Liver (tissue), 9 donors: ENCODE data around the gene AMMECR1. TPM values are rescaled to one million over a fixed set of nuclear protein-coding genes. Genes with fewer than 3 reads are reported as not detected.

Experiments
- DNase-seq: peaks from one replicate; pipeline ENCODE4 v3.0.0-alpha.2; 2017; ENCODE audit warnings: low spot score
- H3K27ac ChIP-seq, 2 donors: one replicate each; pipeline ENCODE4 v1.7.0; 2013; ENCODE audit warnings: inconsistent platforms in 2 of 2, low read length in 2 of 2, control low read depth in 1 of 2, low read depth in 1 of 2, mild to moderate bottlenecking in 1 of 2
- H3K27me3 ChIP-seq, 4 donors: one replicate each; pipeline versions ENCODE4 v1.6.1 to v1.7.0; 2013; ENCODE audit warnings: low read length in 3 of 4, inconsistent platforms in 1 of 4, mild to moderate bottlenecking in 1 of 4, moderate library complexity in 1 of 4; ENCODE audit not compliant: control insufficient read depth in 4 of 4, insufficient read depth in 4 of 4
- H3K36me3 ChIP-seq, 4 donors: one replicate each; pipeline versions ENCODE4 v1.6.1 to v1.7.0; 2013; ENCODE audit warnings: low read length in 3 of 4, mild to moderate bottlenecking in 3 of 4, low read depth in 1 of 4, moderate library complexity in 1 of 4; ENCODE audit not compliant: control insufficient read depth in 4 of 4, insufficient read depth in 3 of 4
- H3K4me1 ChIP-seq, 4 donors: one replicate each; pipeline versions ENCODE4 v1.6.1 to v1.7.0; 2013; ENCODE audit warnings: low read length in 3 of 4, mild to moderate bottlenecking in 3 of 4, moderate library complexity in 1 of 4; ENCODE audit not compliant: control insufficient read depth in 4 of 4, insufficient read depth in 4 of 4
- H3K4me3 ChIP-seq, 3 donors: one replicate each; pipeline versions ENCODE4 v1.6.1 to v1.7.0; 2013; ENCODE audit warnings: low read length in 3 of 3, control low read depth in 1 of 3, low read depth in 1 of 3, mild to moderate bottlenecking in 1 of 3
- H3K9ac ChIP-seq, 2 donors: one replicate each; pipeline ENCODE4 v1.7.0; 2013; ENCODE audit warnings: low read length in 2 of 2, mild to moderate bottlenecking in 2 of 2, moderate library complexity in 2 of 2, control low read depth in 1 of 2, low read depth in 1 of 2
- H3K9me3 ChIP-seq, 4 donors: one replicate each; pipeline versions ENCODE4 v1.6.1 to v1.7.0; 2013; ENCODE audit warnings: low read length in 3 of 4; ENCODE audit not compliant: control insufficient read depth in 4 of 4
- ATF3 ChIP-seq: IDR thresholded peaks from 2 replicates; pipeline ENCODE4 v1.6.1; 2016; ENCODE audit warnings: antibody characterized with exemption
- CTCF ChIP-seq: fragments of 150-350 bp; IDR thresholded peaks from 2 replicates; pipeline ENCODE4 v1.5.1; 2017; ENCODE audit warnings: improper control_type of control experiment, low read depth, low read length; ENCODE audit not compliant: missing input control
- EGR1 ChIP-seq, 2 donors: IDR thresholded peaks; 2 replicates each; pipeline ENCODE4 v1.6.1; 2016 to 2018; ENCODE audit warnings: antibody characterized with exemption in 2 of 2, low read depth in 2 of 2
- FOXA1 ChIP-seq: IDR thresholded peaks from 2 replicates; pipeline ENCODE4 v1.6.1; 2016; ENCODE audit warnings: antibody characterized with exemption
- FOXA2 ChIP-seq: IDR thresholded peaks from 2 replicates; pipeline ENCODE4 v1.6.1; 2016; ENCODE audit warnings: antibody characterized with exemption
- GABPA ChIP-seq, 2 donors: IDR thresholded peaks in 1 of 2; conservative IDR thresholded peaks in 1 of 2; 2 replicates each; pipeline ENCODE4 v1.6.1; 2016; ENCODE audit warnings: antibody characterized with exemption in 2 of 2, mild to moderate bottlenecking in 1 of 2, moderate library complexity in 1 of 2
- HNF4A ChIP-seq, 2 donors: conservative IDR thresholded peaks; 2 replicates each; pipeline ENCODE4 v1.6.1; 2016; ENCODE audit warnings: antibody characterized with exemption in 2 of 2, mild to moderate bottlenecking in 2 of 2
- HNF4G ChIP-seq: IDR thresholded peaks from 2 replicates; pipeline ENCODE4 v1.6.1; 2016; ENCODE audit warnings: antibody characterized with exemption
- JUND ChIP-seq, 2 donors: IDR thresholded peaks; 2 replicates each; pipeline ENCODE4 v1.6.1; 2016; ENCODE audit warnings: antibody characterized with exemption in 2 of 2
- MAX ChIP-seq: IDR thresholded peaks from 2 replicates; pipeline ENCODE4 v1.6.1; 2016; ENCODE audit warnings: antibody characterized with exemption
- NR2F2 ChIP-seq: IDR thresholded peaks from 2 replicates; pipeline ENCODE4 v1.6.1; 2016; ENCODE audit warnings: antibody characterized with exemption
- RAD21 ChIP-seq, 2 donors: IDR thresholded peaks; 2 replicates each; pipeline ENCODE4 v1.6.1; 2016; ENCODE audit warnings: antibody characterized with exemption in 2 of 2, mild to moderate bottlenecking in 2 of 2
- REST ChIP-seq: IDR thresholded peaks from 2 replicates; pipeline ENCODE4 v1.6.1; 2016; ENCODE audit warnings: antibody characterized with exemption, mild to moderate bottlenecking
- RXRA ChIP-seq, 2 donors: IDR thresholded peaks; 2 replicates each; pipeline ENCODE4 v1.6.1; 2017 to 2018; ENCODE audit warnings: antibody characterized with exemption in 2 of 2, mild to moderate bottlenecking in 1 of 2
- SP1 ChIP-seq: IDR thresholded peaks from 2 replicates; pipeline ENCODE4 v1.6.1; 2018; ENCODE audit warnings: antibody characterized with exemption, mild to moderate bottlenecking
- TAF1 ChIP-seq: conservative IDR thresholded peaks from 2 replicates; pipeline ENCODE4 v1.6.1; 2016; ENCODE audit warnings: antibody characterized with exemption, mild to moderate bottlenecking
- YY1 ChIP-seq: IDR thresholded peaks from 2 replicates; pipeline ENCODE4 v1.6.1; 2016; ENCODE audit warnings: antibody characterized with exemption, mild to moderate bottlenecking
- ZBTB33 ChIP-seq: IDR thresholded peaks from 2 replicates; pipeline ENCODE4 v1.6.1; 2016; ENCODE audit warnings: antibody characterized with exemption
- WGBS: extraction: QIAGEN DNeasy Blood & Tissue Kit; methylation state at CpG from one replicate; pipeline ENCODE4 v1.1.7; 2013; 5-methylcytosine and 5-hydroxymethylcytosine counted together
- polyA plus RNA-seq, 2 donors: library from polyadenylated mRNA; stranded (reverse) in 1 of 2; unstranded in 1 of 2; fragments of 200-250 nt in 1 of 2; fragments of >200 nt in 1 of 2; fragmentation: Nextera tagmentation in 1 of 2; extraction: Ambion mirVana in 1 of 2; gene quantifications; one replicate each; pipeline versions ENCODE4 v1.2.1 to v1.2.3, GENCODE V29; 2013 to 2015
- total RNA-seq, 2 donors: library from RNA; depleted of rRNA; stranded (reverse); fragments of >200 nt; gene quantifications; one replicate each; pipeline ENCODE4 v1.2.3, GENCODE V29; 2014
- donor health status: healthy.
- donor health status: healthy.
- donor health status: healthy.
- donor health status: healthy.
- donor health status: healthy.

The AMMECR1 gene
- total and polyA plus RNA-seq, 4 donors, result 1.7 to 30.9 (median 3.6) TPM

- no peak overlapping the region for H3K4me3 ChIP-seq
- no peaks in the 10 kb centered on the region for H3K27me3 ChIP-seq
- no peaks in the 10 kb centered on the region for H3K4me1 ChIP-seq
- no peak overlapping the region for H3K27ac ChIP-seq
- no peak for DNase-seq
- no peak overlapping the region for H3K9ac ChIP-seq
- H3K36me3 ChIP-seq, result no peaks in the 10 kb centered on the region
- TF ChIP-seq HNF4A (conservative IDR thresholded peaks at IDR 0.05) (no peak), JUND (IDR thresholded peaks at IDR 0.05) (no peak), GABPA (IDR thresholded peaks at IDR 0.05 in 1 of 2, conservative IDR thresholded peaks at IDR 0.05 in 1 of 2) (no peak), ATF3 (no peak), HNF4G (no peak), YY1 (no peak), RXRA (IDR thresholded peaks at IDR 0.05) (no peak), REST (no peak), SP1 (no peak)
- WGBS, result 96% methylated on average over 3 of the region's 3 CpGs
- H3K9me3 ChIP-seq, result no peaks in the 10 kb centered on the region
Measured at GRCh38 chrX:110212299-110212698, 105.6 kb downstream of the AMMECR1 start.

GRCh38 chrX:110211340-110211739 is 106.5 kb downstream of the AMMECR1 start:
- no peak for DNase-seq
- Histone ChIP-seq H3K27me3 (no peaks in the 10 kb centered on the region), H3K36me3 (no peaks in the 10 kb centered on the region), H3K9me3 (no peaks in the 10 kb centered on the region), H3K27ac (no peak overlapping the region), H3K9ac (no peak overlapping the region), H3K4me1 (no peaks in the 10 kb centered on the region), H3K4me3 (no peak overlapping the region)
- WGBS, result 97% methylated on average over 1 of the region's 1 CpG
- TF ChIP-seq MAX (no peak), EGR1 (IDR thresholded peaks at IDR 0.05; ENCODE audit: low read depth in 2 of 2) (no peak), REST (no peak), NR2F2 (no peak), RXRA (IDR thresholded peaks at IDR 0.05) (no peak), CTCF (no peak), ATF3 (no peak), FOXA2 (no peak), HNF4A (conservative IDR thresholded peaks at IDR 0.05) (no peak), HNF4G (no peak), SP1 (no peak), TAF1 (no peak), ZBTB33 (no peak), RAD21 (IDR thresholded peaks at IDR 0.05) (no peak), GABPA (IDR thresholded peaks at IDR 0.05 in 1 of 2, conservative IDR thresholded peaks at IDR 0.05 in 1 of 2) (no peak), JUND (IDR thresholded peaks at IDR 0.05) (no peak), FOXA1 (no peak)
